Measurements from ENCODE around the gene ITGAL. TPM values are rescaled to one million over a fixed set of nuclear protein-coding genes. Genes with fewer than 3 reads are reported as not detected.

The ITGAL gene
- under 0.01 TPM in 1 of 2 replicates, not detected in the other for total RNA-seq

DNA sequence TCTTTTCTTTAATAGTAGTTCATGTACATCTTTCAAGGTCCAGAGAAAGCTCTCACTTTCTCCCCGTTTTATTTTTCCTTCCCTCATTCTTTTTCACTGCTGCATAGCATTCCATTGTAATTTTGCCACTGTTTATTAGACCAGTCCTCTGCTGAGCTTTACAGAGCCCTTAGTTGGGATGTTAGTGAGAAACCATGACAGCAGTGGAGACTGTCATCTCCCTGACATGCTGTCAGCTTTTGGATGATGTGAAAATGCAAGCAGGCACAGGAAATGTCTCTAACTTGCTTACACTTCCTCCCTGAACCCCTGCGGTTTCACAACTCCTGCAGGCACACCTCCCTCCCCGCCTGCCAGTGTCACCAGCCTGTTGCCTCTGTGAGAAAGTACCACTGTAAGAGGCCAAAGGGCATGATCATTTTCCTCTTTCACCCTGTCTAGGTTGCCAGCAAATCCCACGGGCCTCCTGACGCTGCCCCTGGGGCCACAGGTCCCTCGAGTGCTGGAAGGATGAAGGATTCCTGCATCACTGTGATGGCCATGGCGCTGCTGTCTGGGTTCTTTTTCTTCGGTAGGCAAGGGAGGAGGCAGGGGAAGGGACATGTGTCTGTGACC is at the start of gene ITGAL:
TSS of gene ITGAL (plus strand) at position 415 of the 615 bp plus-strand sequence. CDS start at position 511, 96 bp downstream.

DNA sequence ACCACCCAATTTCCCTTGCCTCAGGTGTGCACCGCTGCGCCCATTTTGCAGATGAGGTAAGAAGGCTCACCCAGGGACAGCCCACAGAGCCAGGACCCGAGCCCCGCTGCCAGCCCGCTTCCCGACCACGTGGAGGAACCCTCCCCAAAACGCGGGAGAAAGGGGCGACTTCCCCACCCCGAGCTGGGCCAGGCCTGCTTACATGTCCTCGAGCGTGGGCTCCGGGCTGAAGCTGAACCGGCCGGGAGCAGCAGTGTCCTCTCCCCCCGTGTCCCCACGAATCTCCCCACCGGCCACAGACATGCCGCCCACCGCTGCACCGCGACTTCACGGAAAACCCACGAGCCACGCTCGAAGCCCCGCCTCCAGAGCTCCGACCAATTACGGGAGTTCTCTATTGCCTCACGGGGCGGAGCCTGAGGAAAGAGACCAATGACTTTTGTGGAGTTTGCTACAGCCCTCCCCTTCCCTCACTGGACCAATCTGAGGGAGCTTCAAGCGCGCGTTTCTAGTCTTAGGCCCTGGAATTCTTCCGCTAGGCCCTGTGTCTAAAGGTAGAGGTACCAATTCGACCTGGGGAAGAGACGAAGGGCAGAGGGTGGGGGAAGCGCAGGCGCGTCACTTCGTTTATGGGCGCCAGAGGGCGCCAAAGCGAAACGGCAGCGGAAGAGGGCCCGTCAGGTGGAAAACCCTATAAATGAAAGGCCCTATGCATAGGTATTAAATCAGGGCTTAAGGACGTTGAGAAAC is 42.7 kb upstream of the ITGAL start, which contains the start of gene DCTPP1:
TSS of gene DCTPP1 (minus strand) at position 353 of the 750 bp plus-strand sequence. CDS start at position 303, 50 bp downstream.

GRCh38 chr16:30445408-30446202 is 26.9 kb upstream of the ITGAL start, which contains the start of gene SEPHS2:
TSS of gene SEPHS2 (minus strand) at chr16:30445874. CDS start at chr16:30445727, 147 bp downstream.

DNA sequence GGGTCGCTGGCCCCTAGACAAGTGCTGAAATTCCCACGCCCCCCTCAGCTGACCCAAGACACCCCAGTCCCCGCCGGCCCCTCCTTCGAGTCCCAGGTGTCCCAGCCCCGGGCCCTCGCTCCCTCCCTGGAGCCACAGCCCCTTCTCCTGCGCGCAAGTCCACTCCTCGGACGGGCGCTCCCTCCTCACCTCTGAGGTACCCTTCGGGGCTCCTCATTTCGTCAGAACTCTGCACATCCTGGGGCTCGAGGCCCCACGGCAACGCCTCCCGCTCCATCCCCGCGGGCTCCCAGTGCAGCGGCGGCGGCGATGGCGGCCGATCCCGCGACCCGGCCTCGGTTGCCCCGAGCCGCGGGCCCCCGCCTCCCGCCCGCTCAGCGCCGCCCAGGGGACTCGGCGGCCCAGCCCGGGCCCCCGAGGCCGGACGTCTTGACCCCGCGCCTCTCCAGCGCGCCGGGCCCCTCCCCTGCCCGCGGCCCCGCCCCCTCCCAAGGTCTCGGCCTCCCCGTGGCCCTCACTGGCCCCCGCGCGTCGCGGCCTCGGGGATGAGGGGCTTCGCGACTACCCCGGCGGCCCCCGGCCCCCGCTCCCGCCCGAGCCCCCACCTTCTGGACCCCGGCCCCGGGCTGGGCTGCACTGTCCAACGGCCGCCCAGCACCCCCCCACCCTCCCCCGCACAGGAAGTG is 53.7 kb downstream of the ITGAL start, which contains the start of gene ZNF768:
TSS of gene ZNF768 (minus strand) at position 430 of the 686 bp plus-strand sequence. CDS start at position 277, 153 bp downstream.

GRCh38 chr16:30534368-30535105 is 62.0 kb downstream of the ITGAL start, which contains the start of gene ZNF747:
TSS of gene ZNF747 (minus strand) at chr16:30534858. CDS start at chr16:30534679, 179 bp downstream.

GRCh38 chr16:30557957-30558788 is 85.6 kb downstream of the ITGAL start, which contains the start of gene ZNF764:
TSS of gene ZNF764 (minus strand) at chr16:30558374. CDS start at chr16:30558182, 192 bp downstream.

DNA sequence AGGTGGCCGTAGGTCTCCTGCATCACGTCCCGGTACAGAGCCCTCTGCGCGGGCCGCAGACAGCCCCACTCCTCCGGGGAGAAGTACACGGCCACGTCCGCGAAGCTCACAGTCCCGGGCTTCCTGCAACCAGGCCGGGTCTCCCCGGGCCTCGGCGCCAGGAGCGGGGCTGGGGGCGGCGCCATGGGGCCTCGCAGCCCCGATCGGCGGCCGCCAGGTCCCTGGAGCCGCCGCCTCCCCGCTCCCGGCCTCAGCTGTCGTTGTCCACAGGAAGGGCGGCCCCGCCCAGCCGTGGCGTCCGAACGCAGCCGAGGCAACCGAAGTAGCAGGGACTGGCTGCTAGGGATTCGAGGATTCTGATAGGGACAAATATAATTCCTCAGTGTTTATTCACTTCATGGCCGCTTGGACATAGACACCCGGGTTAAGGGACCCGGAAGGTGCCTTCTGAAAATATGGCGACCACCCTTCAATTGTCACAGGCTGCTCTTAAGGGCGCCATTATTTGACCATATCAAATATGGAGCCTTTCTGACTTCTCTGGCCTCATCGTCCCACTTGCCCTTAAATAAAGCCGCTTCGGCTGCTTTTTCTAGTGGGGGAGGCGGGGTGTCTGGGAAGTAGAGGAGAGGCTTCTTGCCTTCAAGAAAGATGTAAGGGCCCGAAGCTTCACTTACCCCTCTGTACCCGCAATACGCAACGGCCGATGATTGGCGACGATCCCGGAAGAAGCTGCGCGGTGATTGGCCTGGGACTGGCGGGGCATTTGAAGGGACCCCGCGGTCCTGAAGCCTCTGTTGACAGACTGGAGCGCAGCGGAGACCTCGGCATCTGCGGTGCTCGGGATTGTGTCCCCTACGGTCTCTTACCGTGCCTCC is 99.1 kb downstream of the ITGAL start, which contains the start of gene ZNF688:
TSS of gene ZNF688 (minus strand) at position 270 of the 878 bp plus-strand sequence. CDS start at position 185, 85 bp downstream.

Other genes with a start within 250 kb of the ITGAL start
- gene NPIPB13, start 224.3 kb upstream of the ITGAL start, total RNA-seq = 0.15 and 2.0 TPM in 2 replicates
- gene CD2BP2, start 117.4 kb upstream of the ITGAL start, total RNA-seq = 39.0 and 42.6 TPM in 2 replicates
- 41.5 and 49.0 TPM in 2 replicates for gene TBC1D10B, start 102.2 kb upstream of the ITGAL start, total RNA-seq
- gene MYL11, start 97.9 kb upstream of the ITGAL start, total RNA-seq = not detected in 2 replicates
- 0.50 TPM in 1 of 2 replicates, not detected in the other for gene SEPTIN1, start 90.2 kb upstream of the ITGAL start, total RNA-seq
- gene ZNF48, start 77.3 kb upstream of the ITGAL start, total RNA-seq = 5.4 and 8.3 TPM in 2 replicates
- 15.6 and 20.5 TPM in 2 replicates for gene ZNF771, start 65.1 kb upstream of the ITGAL start, total RNA-seq
- gene DCTPP1, start 42.7 kb upstream of the ITGAL start, total RNA-seq = 7.9 and 16.9 TPM in 2 replicates
- gene SEPHS2, start 26.9 kb upstream of the ITGAL start, total RNA-seq = 14.0 and 14.7 TPM in 2 replicates
- 14.3 and 27.5 TPM in 2 replicates for gene ZNF768, start 53.8 kb downstream of the ITGAL start, total RNA-seq
- gene ZNF747, start 62.1 kb downstream of the ITGAL start, total RNA-seq = 9.9 and 19.4 TPM in 2 replicates
- gene ZNF764, start 85.6 kb downstream of the ITGAL start, total RNA-seq = 6.3 and 6.5 TPM in 2 replicates
- gene ZNF688, start 99.0 kb downstream of the ITGAL start, total RNA-seq = 13.2 and 13.6 TPM in 2 replicates
- 6.4 and 8.3 TPM in 2 replicates for gene ZNF785, start 113.0 kb downstream of the ITGAL start, total RNA-seq
- gene ZNF689, start 137.6 kb downstream of the ITGAL start, total RNA-seq = 5.4 and 7.1 TPM in 2 replicates
- 4.8 and 8.8 TPM in 2 replicates for gene PRR14, start 178.2 kb downstream of the ITGAL start, total RNA-seq
- 23.2 and 24.4 TPM in 2 replicates for gene FBRS, start 185.7 kb downstream of the ITGAL start, total RNA-seq
- 26.8 and 30.9 TPM in 2 replicates for gene SRCAP, start 226.4 kb downstream of the ITGAL start, total RNA-seq